ENCODE data around the gene LFNG.

Gene LFNG, protein sequence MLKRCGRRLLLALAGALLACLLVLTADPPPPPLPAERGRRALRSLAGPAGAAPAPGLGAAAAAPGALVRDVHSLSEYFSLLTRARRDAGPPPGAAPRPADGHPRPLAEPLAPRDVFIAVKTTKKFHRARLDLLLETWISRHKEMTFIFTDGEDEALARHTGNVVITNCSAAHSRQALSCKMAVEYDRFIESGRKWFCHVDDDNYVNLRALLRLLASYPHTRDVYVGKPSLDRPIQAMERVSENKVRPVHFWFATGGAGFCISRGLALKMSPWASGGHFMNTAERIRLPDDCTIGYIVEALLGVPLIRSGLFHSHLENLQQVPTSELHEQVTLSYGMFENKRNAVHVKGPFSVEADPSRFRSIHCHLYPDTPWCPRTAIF

DNA sequence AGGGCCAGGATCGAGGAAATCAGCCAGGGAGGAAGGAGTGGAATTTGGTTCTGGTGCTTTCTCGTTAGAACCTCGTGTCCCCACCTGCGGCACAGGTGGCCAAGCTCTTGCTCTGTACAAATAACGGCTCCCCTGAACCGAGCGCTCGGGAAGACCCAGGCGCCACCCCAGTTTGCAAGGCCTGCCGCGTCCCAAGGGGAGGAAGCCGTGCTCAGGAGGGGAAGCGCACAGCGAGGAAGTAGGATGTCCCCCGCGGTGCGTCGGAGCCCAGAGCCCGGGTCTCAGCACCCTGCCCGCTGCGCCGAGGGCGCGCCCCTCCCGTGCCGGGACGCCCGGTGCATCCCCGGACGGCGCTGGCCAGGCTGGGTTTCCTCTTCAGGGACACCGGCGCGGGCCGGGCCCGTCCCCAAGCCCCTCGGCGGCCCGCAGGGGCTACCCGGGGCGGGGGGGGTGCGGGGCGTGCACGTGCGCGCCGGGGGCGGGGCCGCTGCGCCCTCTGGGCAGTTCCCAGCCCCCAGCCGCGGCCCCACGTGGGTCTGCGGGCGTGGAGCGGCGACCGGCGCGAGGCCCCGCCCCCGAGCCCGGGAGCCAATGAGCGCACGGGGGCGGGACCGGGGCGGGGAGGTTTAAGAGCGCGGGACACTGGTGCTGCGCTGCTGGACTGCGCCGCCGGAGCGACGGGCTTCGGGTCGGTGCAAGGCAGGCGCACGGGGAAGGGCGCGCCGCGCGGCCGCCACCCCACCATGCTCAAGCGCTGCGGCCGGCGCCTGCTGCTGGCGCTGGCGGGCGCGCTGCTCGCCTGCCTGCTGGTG is at the start of gene LFNG:
Gene LFNG, plus strand, starts transcription at position 656 of the 812 bp plus-strand sequence. Its CDS starts 88 bp downstream, at position 744.
- peak; percentile 64 for DNase-seq

DNA sequence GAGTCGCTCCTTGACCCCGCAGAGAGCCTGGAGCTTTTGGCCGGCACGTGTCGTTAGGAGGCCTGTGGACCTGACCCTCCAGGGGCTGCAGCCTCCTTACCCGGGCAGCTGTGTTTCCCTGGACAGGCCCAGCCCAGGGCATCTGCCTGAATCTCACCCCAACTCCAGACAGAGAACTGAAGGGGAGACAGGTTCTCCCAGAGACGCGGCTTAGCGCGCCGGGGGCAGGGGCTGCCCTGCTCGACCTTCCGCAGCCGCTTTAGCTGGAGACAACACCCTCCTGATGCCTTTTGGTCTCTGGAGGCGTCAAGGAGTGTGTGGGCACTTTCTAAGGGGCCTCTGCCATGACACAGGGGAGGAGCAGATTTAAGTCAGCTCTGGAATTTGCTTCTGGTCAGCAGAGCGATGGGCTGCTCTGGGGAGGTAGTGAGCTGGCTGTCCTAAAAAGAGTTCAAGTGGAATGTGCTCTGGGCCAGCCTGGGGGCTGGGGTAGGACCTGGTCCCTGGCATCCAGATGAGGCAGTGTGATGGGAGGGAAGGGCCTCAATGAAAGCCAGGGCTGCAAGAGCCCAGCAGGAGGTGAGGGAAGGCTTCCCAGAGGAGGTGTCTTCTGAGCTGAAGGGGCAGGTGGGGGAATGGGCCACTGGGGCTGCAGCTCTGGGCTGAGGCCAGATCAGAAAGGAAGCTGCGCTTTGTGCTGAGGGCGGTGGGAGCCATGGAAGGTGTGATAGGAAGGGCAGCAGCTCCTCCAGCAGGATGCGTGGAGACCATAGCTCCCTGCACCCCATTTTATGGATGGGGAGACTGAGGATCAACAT is 49.2 kb upstream of the LFNG start:
- DNase-seq: no peak

DNA sequence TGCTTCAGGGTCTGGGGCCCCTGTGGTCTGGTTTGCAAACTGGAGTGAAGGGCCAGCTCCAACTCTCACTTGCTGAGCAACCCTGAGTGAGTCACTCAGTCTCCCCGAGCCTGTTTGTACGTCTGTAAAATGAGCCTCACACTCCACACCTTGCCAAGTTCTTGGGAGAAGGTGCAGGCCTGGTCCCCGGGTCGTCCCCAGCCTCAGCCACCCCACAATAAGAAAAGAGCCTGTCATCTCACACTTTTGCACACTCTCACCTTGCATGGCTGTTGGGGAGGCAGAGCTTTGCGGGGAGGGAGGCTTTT is 48.6 kb upstream of the LFNG start:
- no peak for DNase-seq

DNA sequence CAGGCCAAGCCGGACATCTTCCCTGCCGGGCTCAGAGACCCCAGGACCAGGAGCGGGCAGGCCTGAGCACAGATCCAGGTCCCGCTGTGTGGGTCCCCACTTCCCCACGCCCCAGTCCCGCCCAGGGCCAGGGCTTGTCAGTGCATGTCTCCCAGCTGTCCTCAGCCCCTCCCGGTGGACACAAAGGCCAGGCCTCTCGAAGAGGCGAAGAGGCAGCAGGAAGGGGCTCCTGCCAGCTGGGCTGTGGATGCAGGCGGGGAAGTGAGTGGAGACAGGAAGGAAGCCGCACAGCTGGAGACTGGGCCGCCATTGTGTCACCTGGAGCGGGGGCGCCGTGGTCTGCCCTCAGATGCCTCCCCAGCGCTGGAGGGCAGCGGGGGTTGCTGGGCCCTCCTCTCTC is 48.2 kb upstream of the LFNG start:
- DNase-seq: no peak

DNA sequence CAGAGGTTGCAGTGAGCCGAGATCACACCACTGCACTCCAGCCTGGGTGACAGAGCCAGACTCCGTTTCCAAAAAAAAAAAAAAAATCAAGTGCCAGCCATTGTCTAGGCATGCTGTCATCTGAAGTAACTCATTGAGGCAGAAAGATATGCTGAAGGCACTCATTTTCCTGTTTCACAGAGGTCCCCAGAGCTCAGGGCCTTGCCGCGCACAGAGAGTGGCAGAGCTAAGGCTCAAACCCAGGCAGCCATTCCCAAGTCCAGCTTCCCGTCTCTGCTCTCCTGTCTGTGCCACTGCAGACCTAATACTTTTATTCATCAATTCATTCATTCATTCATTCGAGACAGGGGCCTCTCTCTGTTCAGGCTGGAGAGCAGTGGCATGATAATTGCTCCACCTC is 46.8 kb upstream of the LFNG start:
- no peak for DNase-seq

DNA sequence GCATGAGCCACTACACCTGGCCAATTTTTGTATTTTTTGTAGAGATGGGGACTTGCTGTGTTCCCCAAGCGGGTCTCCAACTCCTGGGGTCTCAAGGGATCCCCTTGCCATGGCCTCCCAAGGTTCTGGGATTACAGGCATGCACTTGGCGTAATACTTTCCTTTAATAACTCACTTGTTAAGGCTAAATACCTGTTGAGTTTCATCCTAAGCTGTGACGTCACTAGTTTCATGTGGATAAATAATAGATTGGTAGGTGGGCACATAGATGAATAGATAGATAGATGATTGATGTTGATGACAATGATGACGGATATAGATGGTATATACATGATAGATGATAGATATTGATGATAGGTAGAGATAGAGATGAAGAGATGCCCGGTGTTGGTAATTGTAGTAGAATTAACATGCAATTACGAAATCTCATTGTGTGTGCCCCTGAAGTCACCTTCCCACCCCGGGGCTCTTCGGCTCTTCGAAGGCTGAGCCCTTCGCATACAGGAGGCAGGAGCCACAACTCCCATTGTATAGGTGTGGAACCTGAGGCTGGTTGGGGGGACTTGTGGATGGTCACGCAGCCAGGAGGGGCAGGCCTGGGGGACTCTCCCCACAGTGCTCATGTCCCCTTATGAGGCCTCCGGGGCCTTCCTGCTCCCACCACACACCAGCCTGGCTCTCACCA is 45.9 kb upstream of the LFNG start:
- DNase-seq: no peak

DNA sequence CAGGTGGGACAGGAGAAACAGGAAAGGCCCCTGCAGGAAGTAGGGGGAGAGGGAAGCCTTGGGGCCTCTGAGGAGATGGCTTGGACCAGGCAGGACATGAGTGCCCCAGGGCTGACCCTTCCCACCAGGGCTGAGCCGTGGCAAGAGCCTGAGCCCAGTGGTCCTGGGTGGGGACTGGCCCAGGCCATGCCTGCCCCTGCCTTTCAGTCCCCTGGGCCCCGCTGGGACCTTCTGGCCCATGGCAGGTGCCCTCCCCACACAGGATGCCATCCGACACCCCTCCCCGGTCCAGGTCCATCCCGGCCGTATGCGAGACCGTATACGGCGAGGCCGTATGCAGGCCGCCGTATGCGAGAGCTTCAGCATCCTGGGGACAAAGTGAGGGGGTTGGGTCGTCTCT is 45.4 kb upstream of the LFNG start:
- no peak for DNase-seq

DNA sequence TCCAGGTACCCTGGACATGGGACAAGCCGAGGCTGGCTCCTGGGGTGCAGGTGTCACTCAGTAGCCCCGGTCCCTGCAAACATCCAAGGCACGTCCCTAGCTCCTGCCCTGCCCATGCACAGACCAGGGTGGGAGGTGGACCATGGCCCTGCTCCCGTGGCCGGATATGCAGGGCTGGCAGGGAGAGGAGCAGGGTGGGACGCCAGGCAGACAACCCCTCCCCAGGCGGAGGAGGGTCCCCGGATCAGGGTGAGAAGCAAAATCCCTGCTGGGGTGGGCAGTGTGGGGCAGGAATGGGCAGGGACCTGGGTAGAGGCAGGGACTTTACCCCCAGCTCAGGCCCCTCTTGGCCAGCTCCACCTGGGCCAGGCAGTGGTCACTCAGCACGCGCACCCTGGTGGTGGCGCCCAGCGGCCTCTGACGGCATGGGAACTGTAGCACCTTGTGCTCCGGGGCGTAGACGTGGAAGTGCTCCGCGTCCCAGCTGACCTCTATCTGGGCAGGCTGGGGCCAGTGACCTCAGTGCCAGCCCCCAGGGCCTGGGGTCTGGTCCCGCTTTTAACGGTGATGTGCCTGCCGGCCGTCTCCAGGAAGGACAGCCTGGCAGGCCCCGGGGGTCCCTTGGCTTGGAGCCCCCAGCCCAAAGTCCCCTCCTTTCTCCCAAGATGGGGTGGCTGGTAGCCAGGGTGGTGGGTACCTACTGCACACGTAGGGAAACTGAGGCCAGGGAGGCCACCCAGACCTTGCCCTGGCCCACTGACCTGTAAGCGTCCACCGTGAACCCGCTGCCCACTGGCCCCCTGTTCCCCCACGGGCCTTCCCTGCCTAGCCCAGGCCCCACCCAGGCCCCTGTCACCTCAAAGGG is 44.5 kb upstream of the LFNG start:
- no peak for DNase-seq

DNA sequence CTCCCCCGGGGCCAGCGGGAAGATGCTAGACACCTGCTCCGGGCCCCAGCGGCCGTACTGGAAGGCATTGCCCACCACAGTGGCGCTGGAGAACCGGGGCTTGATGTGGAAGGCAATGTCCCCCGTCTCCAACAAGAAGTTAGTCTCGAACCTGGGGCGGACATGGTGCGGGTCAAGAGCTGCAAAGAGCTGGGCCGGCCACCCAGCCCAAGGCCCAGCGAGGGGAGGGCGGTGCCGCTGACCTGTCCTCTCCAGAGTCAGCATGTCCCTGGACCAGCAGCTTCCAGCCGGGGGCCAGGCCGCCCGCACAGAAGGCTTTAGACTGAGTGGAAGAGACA is 43.9 kb upstream of the LFNG start:
- no peak for DNase-seq

DNA sequence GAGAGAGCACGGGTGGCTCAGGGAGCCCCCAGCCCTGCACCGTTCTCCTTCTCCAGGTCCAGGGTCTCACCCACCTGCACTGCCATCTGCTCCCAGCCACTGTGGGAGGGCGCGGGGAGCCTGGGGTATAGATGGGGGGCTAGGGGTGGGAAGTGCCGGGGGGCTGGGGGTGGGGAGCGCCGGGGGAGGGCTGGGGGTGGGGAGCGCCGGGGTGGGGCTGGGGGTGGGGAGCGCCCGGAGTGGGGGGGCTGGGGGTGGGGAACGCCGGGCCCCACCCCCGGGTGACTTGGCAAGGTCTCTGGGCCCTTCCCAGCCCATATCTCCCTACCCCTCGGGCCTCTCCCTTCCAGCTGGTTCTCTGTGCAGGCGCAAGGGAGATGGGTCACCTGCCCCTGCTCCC is 43.3 kb upstream of the LFNG start, which contains the start of gene GRIFIN:
Gene GRIFIN, minus strand, starts transcription at position 101 of the 400 bp plus-strand sequence. Its CDS starts 15 bp downstream, at position 86.
- DNase-seq: no peak

DNA sequence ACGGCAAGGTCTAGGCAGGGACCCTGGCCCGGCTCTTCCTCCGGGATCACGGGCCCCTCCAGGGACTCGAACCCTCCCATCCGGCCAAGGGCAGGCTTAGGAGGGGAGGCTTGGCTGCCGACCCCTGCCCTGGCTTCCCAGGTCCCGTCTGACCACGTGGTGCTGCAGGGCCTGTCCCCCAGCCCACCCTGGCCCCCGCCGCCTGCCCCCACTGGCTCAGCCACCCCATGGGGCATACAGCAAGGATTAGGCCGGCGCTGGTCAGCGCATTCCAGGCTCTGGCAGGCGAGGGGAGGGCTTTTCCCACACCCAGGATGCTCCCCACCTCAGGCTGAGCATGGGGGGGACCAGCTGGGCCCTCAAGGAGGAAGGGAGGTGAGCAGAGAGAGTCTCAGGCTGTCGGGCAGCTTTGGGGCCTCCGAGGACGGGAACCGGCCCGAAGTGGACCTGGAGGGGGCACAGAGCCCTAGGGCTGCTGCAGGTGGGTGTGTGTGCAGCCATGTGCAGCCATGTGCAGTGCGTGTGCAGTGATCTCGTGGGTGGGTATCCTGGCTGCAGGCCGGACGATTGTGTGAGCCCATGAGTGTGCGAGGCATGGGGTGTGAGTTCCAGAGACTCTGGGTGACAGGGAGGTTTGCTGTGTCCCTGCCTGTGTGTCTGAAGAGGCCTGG is 42.7 kb upstream of the LFNG start:
- no peak for DNase-seq

DNA sequence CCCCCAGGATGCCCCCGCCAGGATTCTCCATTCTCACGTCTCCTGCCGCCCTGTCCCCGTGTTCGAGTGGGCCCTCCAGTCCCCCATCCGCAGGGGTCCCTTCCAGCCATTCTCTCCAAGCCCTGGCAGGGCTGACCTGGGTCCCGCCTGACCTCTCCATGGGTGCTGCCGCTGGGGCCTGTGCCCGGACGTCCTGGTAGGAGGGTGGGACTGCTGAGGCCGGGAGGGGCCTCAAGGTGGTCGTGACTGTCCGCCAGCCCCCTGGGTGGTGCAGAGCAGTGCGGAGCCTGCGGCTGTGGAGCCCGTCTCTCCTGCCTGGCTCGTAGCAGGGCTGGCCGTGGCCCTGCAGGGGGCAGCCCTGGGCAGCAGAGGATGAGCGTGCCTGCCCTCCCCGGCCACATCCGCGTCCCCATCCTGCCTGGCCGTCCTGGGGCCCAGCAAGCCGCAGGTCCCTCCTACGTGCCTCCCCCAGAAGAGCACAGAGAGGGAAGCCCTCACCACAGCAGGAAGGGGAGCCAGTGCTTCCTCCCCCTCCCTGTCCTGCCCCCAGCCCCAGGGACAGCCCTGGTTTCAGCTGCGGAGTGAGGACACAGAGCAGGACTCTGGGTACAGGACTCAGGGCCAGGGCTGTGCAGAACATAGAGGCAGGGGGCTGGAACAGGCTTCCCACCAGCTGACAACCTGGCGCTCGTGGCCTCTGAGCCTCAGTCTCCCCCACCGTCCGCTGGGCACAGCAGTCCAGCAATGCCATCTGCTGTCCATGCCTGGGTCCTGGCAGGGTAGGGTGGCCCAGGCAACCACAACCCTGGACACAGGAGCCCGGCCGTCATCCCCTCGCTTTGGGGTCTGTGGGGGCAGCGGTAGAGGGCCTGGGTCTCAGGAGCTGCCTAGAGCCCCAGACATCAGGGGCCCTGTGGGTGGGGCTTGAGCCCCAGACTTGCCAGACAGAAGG is 41.9 kb upstream of the LFNG start:
- DNase-seq: no peak

DNA sequence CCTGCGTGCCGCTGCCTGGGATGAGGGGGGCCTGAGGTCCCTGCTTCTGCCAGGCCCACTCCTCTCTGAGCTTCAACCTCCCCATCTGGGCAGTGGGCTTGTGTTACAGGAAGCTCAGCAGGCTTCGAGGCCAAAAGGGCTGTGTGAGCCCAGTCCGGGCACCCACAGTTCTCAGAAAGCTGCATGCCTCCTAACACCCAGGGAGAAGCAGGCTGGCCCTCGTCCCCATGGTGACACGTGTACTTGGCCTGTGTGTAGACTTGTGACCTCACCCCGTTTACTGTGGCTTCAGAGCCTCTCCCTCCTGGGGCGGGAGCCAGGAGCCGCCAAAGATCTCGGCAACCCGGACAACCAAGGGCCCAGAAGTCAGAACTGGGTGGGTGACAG is 41.2 kb upstream of the LFNG start:
- DNase-seq: no peak

DNA sequence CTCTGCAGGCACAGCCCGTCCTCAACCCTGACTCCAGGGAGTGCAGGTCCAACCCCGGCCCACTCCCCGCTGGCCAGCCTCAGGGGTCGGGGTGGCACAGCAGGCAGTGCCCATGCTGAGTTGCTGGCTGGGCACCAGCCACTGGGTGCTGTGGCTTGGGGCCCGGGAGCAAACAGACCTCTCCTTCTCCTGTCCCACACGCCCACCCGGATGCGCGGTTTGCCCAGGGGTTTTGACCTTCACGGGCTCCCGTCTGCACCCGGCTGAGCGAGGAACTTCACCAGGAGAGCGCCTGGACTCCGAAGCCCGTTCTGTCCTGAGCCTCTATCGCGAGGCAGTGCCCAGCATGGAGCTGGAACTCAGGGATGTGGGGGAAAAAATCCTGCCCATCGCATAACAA is 40.8 kb upstream of the LFNG start:
- DNase-seq: no peak

DNA sequence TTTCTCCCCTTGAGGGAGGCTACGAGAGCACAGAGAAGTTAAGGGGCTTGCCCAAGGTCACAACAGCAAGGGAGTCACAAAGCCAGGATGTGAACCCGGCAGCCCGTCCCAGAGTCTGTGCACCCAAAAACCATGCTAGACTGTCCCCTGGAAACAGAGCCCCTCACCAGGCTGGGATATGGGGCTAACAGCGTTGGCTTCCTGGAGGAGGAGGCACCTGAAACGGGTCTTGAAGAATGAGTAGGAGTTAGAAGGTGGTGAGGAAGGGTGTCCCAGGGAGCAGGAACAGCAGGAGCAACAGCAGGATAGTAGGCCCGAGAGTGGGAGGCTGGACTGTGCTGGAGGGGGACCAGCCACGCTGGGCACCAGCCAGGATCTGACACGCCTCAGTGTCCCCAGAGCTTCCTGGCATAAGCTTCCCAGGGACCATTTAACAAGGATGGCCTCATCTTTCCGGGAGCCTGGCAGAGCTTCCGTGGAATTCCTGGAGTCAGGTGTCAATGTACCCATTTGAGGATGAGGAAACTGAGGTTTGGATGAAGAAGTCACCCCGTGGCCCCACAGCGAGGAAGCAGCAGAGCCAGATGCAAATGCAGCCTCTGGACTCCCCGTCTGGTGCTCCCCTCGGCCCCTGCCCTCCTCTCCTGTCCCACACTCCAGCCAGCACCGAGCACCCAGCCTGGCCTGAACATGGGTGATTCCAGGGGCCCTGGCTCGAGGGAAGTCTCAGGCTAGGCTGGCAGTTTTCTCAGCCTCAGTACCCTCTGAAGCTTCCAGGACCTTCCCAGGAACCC is 40.1 kb upstream of the LFNG start:
- no peak for DNase-seq

DNA sequence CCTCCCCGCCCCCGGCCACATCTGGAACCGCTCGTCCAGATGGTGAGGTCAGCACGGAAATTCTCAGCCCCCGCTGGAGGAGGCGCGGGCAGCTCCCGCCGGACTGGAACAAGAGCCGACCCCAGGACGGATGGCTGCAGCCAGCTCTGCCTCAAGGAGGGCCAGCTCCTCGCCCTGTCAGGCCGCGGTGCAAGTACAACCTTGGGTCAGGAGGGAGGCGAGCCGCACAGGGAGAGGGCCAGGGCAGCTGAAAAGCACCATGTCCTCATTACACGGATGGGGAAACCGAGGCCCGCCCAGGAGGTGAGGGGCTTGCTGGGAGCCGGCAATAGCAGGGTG is 39.5 kb upstream of the LFNG start:
- no peak for DNase-seq

DNA sequence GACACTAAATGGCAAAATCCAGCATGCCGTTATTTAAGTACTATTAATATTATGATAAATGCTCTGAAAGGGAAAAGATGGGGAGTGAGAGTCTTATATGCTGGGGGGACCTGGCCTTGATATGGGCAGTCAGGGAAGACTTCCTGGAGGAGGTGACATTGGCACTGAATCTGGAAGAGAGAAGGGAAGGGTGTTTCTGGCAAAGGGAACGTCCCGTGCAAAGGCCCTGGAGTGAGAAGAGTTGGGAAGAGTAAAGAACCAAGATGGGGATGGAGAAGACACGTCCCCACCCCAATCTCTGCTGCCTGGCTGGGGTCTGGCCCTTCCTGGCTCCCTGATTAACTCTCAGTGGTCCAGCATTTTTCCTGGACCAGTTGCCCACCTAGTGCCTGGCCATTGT is 38.4 kb upstream of the LFNG start:
- DNase-seq: no peak

DNA sequence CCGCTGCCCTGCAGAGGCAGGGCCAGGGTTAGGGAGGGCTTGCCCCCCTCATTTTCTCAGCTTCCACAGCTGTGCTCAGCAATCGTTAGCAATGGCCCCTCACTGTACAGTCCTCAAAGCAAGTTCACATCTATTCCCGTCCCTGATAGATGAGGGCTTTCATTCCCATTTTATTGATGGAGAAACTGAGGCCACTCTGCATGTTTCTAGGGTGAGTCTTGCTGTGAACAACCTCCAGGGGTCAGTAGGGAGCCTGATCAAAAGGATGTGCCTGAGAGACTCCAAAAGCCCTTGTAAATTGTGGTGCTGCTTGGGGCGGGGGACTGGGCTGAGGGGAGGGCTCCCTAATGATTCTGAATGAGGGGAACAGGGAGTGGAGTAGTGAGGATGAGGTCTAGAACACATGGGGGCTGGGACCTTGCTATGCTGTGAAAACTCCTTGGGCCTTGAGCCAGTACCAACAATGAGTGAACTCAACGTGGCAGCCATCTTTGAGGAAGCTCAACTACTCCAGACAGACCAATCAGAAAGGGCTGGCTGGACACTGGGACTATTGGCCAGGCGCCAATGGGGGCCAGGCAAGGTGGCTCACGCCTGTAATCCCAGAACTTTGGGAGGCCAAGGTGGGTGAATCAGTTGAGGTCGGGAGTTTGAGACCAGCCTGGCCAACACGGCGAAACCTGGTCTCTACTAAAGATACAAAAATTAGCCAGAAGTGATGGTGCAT is 36.7 kb upstream of the LFNG start:
- no peak for DNase-seq

DNA sequence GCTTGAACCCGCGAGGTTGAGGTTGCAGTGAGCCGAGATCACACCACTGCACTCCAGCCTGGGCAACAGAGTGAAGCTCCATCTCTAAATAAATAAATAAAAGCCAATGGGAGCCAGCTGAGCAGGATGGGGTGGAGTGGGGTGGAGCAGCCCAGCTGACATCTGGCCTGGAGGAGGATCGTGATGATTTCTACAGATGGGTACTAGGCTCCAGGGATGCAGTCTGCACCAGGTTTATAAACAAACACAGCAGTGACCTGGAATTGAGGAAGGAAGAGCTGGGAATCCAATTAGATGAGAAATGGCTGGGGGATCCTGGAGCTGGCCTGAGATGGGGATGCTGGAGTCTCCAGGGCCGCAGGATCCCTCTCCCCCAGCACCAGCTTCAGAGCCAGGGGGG is 36.1 kb upstream of the LFNG start:
- no peak for DNase-seq
